BLaER1 treated with 17β-estradiol and CSF1 and Interleukin-3, amounts not matched to agents 10 nM and 100 nM (cell line): ENCODE measurements around the gene EMP2.

Experiments
- H3K27ac ChIP-seq, 11 experiments: shearing (Covaris generic); formaldehyde crosslinking; 2 replicates each; pipeline ENCODE4 v1.8.1; 2022
- H3K27me3 ChIP-seq, 11 experiments: shearing (Covaris generic); formaldehyde crosslinking; 2 replicates each; pipeline ENCODE4 v1.8.1; 2022
- H3K36me3 ChIP-seq, 11 experiments: shearing (Covaris generic); formaldehyde crosslinking; 2 replicates each; pipeline ENCODE4 v1.8.1; 2022
- H3K4me1 ChIP-seq, 10 experiments: shearing (Covaris generic); formaldehyde crosslinking; 2 replicates each; pipeline ENCODE4 v1.8.1; 2022
- H3K4me2 ChIP-seq, 11 experiments: shearing (Covaris generic); formaldehyde crosslinking; 2 replicates each; pipeline ENCODE4 v1.8.1; 2022
- H3K4me3 ChIP-seq, 10 experiments: shearing (Covaris generic); formaldehyde crosslinking; 2 replicates each; pipeline ENCODE4 v1.8.1; 2022
- H3K9ac ChIP-seq, 11 experiments: shearing (Covaris generic); formaldehyde crosslinking; 2 replicates each; pipeline ENCODE4 v1.8.1; 2022
- H3K9me3 ChIP-seq, 11 experiments: shearing (Covaris generic); formaldehyde crosslinking; replicated peaks in 1 of 11; 2 replicates each; pipeline ENCODE4 v1.8.1; 2022
- H4K20me1 ChIP-seq, 11 experiments: shearing (Covaris generic); formaldehyde crosslinking; 2 replicates each; pipeline ENCODE4 v1.8.1; 2022
- Cebpa-rat ChIP-seq, 11 experiments: shearing (Covaris generic); IDR thresholded peaks; 2 replicates each; pipeline ENCODE4 v1.8.1; 2022

The EMP2 gene

DNA sequence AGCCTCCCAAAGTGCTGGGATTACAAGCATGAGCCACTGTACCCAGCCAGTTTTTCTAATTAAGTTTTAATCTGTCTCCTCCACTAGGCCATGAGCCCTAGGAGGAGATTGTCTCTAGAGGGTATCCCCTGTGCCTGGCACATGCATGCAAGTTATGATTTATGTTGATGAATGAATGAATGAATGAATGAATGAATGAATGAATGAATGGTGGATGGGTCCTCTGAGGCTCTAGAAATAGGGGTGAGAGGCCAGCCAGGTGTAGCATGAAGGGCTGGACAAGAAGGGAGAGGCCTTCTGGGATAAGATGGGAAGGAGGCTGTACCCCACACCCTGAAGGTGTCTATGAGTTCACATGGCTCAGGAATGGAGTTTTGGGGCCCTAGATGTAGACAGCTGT lies 48.8 kb downstream of the EMP2 start:
- no peaks in the 10 kb centered on the region for H3K9me3 ChIP-seq
- H3K4me2 ChIP-seq, result no peak overlapping the region
- H3K4me3 ChIP-seq, result no peak overlapping the region
- no peak overlapping the region for H3K9ac ChIP-seq
- no peaks in the 10 kb centered on the region for H3K27me3 ChIP-seq
- peaks cover 0 to 30% (median 0%) of the 10 kb centered on the region in 11 experiments; a peak in 8 of 22 replicates for H3K36me3 ChIP-seq
- no peak overlapping the region for H3K27ac ChIP-seq
- H4K20me1 ChIP-seq, result no peaks in the 10 kb centered on the region
- no peaks in the 10 kb centered on the region for H3K4me1 ChIP-seq
- no peak for TF ChIP-seq Cebpa-rat (IDR thresholded peaks at IDR 0.05)

DNA sequence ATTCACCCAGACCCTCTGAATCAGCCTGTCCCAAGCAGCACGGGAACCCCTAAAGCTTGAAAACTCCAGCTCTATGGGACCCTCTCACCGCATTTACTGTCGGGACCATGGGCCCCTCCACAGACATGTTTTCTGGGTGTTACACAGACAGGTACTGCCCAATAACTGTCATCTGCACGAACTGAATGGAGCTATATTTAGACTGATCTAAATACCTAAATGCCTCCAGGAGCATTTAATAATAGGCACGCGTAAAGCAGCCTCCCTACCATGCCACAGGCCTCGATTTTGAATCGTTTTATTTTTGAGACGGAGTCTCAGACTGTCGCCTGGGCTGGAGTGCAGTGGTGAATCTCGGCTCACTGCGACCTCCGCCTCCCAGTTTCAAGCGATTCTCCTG lies 49.7 kb downstream of the EMP2 start:
- H3K4me3 ChIP-seq, result no peak overlapping the region
- H3K9ac ChIP-seq, result no peak overlapping the region
- peaks cover 0 to 23% (median 0%) of the 10 kb centered on the region in 11 experiments; a peak in 6 of 22 replicates for H3K36me3 ChIP-seq
- H3K27ac ChIP-seq, result no peak overlapping the region
- no peaks in the 10 kb centered on the region for H4K20me1 ChIP-seq
- no peaks in the 10 kb centered on the region for H3K9me3 ChIP-seq
- H3K27me3 ChIP-seq, result no peaks in the 10 kb centered on the region
- no peak for TF ChIP-seq Cebpa-rat (IDR thresholded peaks at IDR 0.05)
- H3K4me2 ChIP-seq, result no peak overlapping the region
- no peaks in the 10 kb centered on the region for H3K4me1 ChIP-seq

DNA sequence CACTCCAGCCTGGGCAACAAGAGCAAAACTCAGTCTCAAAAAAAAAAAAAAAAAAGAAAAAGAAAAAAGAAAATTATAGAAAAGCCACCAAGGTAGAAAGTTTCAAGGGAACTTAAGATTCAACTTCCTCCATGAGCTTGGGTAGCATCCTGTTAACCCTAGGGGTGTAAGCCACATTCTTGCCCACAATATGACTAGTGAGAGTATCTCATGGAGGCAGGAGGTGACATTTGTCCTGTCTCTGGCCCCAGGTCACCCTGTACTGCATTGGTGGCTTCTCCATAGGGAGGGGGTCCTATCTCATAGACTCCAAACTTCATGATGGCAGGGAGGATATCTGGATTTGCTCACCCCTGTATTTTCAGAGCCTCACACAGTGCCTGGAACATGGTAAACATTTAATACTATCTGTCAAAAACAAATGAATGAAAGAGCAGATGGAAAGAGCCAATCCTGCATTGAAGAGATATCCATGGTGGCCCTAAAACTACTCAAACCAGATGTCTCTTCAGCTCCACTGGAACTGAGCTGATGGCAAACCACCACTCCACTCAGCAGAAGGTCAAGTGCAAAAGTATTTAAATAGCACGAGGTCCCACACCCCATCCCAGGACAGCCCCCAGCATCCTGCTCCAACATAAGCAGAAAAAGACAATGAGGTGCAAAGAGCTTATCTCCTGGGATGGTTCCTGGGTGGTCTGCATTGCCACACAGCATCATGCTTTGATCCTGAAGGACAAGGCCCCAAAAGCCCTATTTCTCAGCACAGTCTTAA lies 50.3 kb downstream of the EMP2 start:
- no peak overlapping the region for H3K27ac ChIP-seq
- no peak for TF ChIP-seq Cebpa-rat (IDR thresholded peaks at IDR 0.05)

GRCh38 chr16:10528635-10529034 lies 51.8 kb downstream of the EMP2 start:
- H3K9ac ChIP-seq, result no peak overlapping the region
- H3K9me3 ChIP-seq, result no peaks in the 10 kb centered on the region
- H3K36me3 ChIP-seq, result peaks cover 0 to 16% (median 0%) of the 10 kb centered on the region in 11 experiments; a peak in 6 of 22 replicates
- no peaks in the 10 kb centered on the region for H3K27me3 ChIP-seq
- TF ChIP-seq Cebpa-rat (IDR thresholded peaks at IDR 0.05), result no peak
- H3K4me2 ChIP-seq, result no peak overlapping the region
- no peaks in the 10 kb centered on the region for H4K20me1 ChIP-seq
- no peak overlapping the region for H3K27ac ChIP-seq
- no peaks in the 10 kb centered on the region for H3K4me1 ChIP-seq
- H3K4me3 ChIP-seq, result no peak overlapping the region

More for the DNA sequence above, 50.3 kb downstream of the EMP2 start:
- H3K9ac ChIP-seq, result no peak overlapping the region
- H3K9me3 ChIP-seq, result no peaks in the 10 kb centered on the region
- no peaks in the 10 kb centered on the region for H3K4me1 ChIP-seq
- H3K4me2 ChIP-seq, result no peak overlapping the region
- no peaks in the 10 kb centered on the region for H3K27me3 ChIP-seq
- peaks cover 0 to 20% (median 0%) of the 10 kb centered on the region in 11 experiments; a peak in 6 of 22 replicates for H3K36me3 ChIP-seq
- no peak overlapping the region for H3K4me3 ChIP-seq
- no peaks in the 10 kb centered on the region for H4K20me1 ChIP-seq

DNA sequence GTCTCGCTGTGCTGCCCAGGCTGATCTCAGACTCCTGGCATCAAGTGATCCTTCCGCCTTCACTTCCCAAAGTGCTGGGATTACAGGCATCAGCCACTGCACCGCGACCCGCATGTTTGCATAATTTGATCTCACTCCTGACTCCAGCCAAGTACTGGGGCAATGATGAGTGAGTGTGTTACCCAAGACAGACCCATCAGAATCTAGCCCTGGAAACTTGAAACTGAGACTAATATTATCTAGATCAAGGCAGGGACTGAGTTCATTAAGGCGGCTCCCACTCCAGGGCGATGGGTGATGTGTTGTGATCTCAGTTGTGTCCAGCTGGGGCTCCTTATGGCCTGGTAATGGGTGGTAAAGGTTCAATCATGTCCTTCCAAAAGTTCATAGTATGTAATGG lies 53.4 kb downstream of the EMP2 start:
- no peak overlapping the region for H3K4me2 ChIP-seq
- peaks cover 0 to 6% (median 0%) of the 10 kb centered on the region in 11 experiments; a peak in 5 of 22 replicates for H3K36me3 ChIP-seq
- H3K4me1 ChIP-seq, result peaks cover 0 to 7% (median 0%) of the 10 kb centered on the region in 10 experiments; a peak in 2 of 20 replicates
- no peaks in the 10 kb centered on the region for H3K9me3 ChIP-seq
- TF ChIP-seq Cebpa-rat (IDR thresholded peaks at IDR 0.05), result no peak
- H3K27ac ChIP-seq, result no peak overlapping the region
- H3K27me3 ChIP-seq, result no peaks in the 10 kb centered on the region
- no peak overlapping the region for H3K9ac ChIP-seq
- H4K20me1 ChIP-seq, result no peaks in the 10 kb centered on the region
- no peak overlapping the region for H3K4me3 ChIP-seq

DNA sequence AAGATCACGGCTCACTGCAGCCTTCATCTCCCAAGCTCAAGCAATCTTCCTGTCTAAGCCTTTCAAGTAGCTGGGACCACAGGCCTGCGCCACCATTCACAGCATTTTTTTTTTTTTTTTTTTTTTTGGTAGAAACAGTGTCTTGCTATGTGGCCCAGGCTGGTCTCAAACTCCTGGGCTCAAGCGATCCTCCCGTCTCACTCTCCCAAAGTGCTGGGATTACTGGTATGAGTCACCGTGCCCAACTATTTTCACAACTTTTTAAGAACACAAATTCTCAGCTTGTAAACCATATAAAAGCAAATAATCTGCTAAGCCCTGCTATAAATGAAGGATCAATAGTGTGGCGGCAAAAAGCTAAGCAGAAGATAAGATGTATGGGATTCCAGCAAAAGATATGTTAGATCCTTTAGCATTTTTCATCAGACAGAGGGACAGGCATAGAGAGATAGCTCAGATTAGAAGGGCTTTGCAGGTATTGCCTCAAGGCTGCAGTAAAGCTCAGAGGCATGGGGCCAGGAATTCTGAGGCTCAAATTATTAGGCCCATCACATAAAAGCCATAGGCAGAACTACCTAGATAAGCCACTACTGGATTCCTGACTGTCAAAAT lies 55.1 kb downstream of the EMP2 start:
- H3K9ac ChIP-seq, result no peak overlapping the region
- H3K4me2 ChIP-seq, result no peak overlapping the region
- H3K9me3 ChIP-seq, result no peaks in the 10 kb centered on the region
- peaks cover 0 to 7% (median 0%) of the 10 kb centered on the region in 10 experiments; a peak in 2 of 20 replicates for H3K4me1 ChIP-seq
- no peaks in the 10 kb centered on the region for H3K27me3 ChIP-seq
- no peak overlapping the region for H3K4me3 ChIP-seq
- no peaks in the 10 kb centered on the region for H3K36me3 ChIP-seq
- H4K20me1 ChIP-seq, result no peaks in the 10 kb centered on the region
- H3K27ac ChIP-seq, result no peak overlapping the region
- TF ChIP-seq Cebpa-rat (IDR thresholded peaks at IDR 0.05), result no peak

- Histone ChIP-seq H3K4me2 (no peak overlapping the region), H3K27ac (no peak overlapping the region), H3K4me3 (no peak overlapping the region), H4K20me1 (no peaks in the 10 kb centered on the region), H3K27me3 (no peaks in the 10 kb centered on the region), H3K9ac (no peak overlapping the region), H3K4me1 (peaks cover 0 to 7% (median 0%) of the 10 kb centered on the region in 10 experiments; a peak in 2 of 20 replicates), H3K36me3 (no peaks in the 10 kb centered on the region), H3K9me3 (no peaks in the 10 kb centered on the region)
- no peak for TF ChIP-seq Cebpa-rat (IDR thresholded peaks at IDR 0.05)
Observed at GRCh38 chr16:10522966-10523365, 57.4 kb downstream of the EMP2 start.

DNA sequence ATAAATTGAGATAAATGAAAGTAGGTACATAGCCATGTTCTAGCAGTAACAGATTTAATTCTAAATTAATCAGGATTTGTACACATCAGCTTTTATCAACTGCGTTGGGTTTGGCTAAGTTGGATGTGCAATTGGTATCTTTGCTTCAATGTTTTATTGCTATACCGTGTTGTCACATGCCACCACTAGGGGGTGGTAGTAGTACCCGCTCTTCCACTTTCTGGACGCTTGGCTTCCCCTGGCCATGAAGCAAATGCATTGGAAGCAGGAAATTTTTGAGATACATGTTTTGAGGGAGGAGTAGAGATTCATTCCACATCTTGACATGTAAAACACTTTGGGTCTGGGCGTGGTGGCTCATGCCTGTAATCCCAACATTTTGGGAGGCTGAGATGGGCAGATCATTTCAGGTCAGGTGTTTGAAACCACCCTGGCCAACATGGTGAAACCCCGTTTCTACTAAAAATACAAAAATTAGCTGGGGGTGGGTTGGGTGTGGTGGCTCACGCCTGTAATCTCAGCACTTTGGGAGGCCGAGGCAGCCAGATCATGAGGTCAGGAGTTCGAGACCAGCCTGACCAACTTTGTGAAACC lies 58.6 kb downstream of the EMP2 start:
- Histone ChIP-seq H3K4me2 (no peak overlapping the region), H3K36me3 (no peaks in the 10 kb centered on the region), H3K4me1 (peaks cover 0 to 7% (median 0%) of the 10 kb centered on the region in 10 experiments; a peak in 2 of 20 replicates), H3K9me3 (peaks cover 0 to 3% (median 0%) of the 10 kb centered on the region in 11 experiments; a peak in 2 of 22 replicates), H3K27me3 (no peaks in the 10 kb centered on the region), H3K9ac (no peak overlapping the region), H3K4me3 (no peak overlapping the region), H4K20me1 (no peaks in the 10 kb centered on the region), H3K27ac (no peak overlapping the region)
- no peak for TF ChIP-seq Cebpa-rat (IDR thresholded peaks at IDR 0.05)

DNA sequence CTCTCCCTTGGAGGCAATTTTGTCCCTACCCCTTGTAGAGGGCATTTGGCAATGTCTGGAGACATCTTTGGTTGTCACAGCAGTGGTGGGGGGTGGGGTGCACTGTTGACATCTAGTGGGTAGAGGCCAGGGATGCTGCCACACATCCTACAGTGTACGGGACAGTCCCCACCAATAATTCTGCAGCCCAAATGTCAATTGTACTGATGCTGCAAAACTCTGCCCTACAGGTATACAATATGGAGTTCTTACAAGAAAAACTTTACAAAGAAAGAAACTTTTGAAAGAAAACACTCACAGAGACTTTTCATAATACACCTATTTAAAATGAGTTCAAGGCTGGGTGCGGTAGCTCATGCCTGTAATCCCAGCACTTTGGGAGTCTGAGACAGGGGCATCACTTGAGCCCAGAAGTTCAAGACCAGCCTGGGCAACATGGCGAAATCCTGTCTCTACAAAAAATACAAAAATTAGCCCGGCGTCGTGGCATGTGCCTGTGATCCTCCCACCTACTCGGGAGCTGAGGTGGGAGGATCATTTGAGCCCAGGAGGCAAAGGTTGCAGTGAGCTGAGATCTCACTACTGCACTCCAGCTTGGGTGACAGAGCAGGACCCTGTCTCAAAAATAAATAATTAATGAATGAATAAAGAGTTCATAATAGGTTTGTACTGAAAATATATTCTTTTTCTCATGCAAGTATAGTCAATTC lies 59.4 kb downstream of the EMP2 start:
- Histone ChIP-seq H3K4me1 (peaks cover 0 to 8% (median 0%) of the 10 kb centered on the region in 10 experiments; a peak in 2 of 20 replicates), H3K9me3 (peaks cover 0 to 10% (median 0%) of the 10 kb centered on the region in 11 experiments; a peak in 4 of 22 replicates), H3K36me3 (no peaks in the 10 kb centered on the region), H3K4me3 (no peak overlapping the region), H3K4me2 (no peak overlapping the region), H3K27ac (no peak overlapping the region), H3K9ac (no peak overlapping the region), H4K20me1 (no peaks in the 10 kb centered on the region), H3K27me3 (no peaks in the 10 kb centered on the region)
- TF ChIP-seq Cebpa-rat (IDR thresholded peaks at IDR 0.05), result no peak
